Mammary epithelial cell (primary cell): Measurements from ENCODE around the gene LTBP2.

Source experiments
- CTCF ChIP-seq, 2 donors: IDR thresholded peaks in 1 of 2; conservative IDR thresholded peaks in 1 of 2; 2 replicates each; pipeline ENCODE4 v1.5.1; 2011 to 2012; ENCODE audit warnings: inconsistent platforms in 2 of 2, low read length in 2 of 2, mild to moderate bottlenecking in 2 of 2, control low read depth in 1 of 2, low read depth in 1 of 2; ENCODE audit not compliant: insufficient read depth in 1 of 2; ENCODE audit errors: extremely low read depth in 1 of 2
- EZH2 ChIP-seq: IDR thresholded peaks from 2 replicates; pipeline ENCODE4 v1.6.1; 2012; ENCODE audit warnings: low read length, inconsistent platforms, borderline replicate concordance

GRCh38 chr14:74539503-74539902 is 72.5 kb downstream of the LTBP2 start:
- TF ChIP-seq CTCF (conservative IDR thresholded peaks at IDR 0.05 in 1 of 2, IDR thresholded peaks at IDR 0.05 in 1 of 2; ENCODE audit: extremely low read depth in 1 of 2, insufficient read depth in 1 of 2, low read depth in 1 of 2, low read length in 2 of 2) (no peak), EZH2 (no peak)
